GM08714 (cell line): ENCODE data around the gene LYRM1.
"Not testable (repeated sequence)": the region's sequence is repeated elsewhere in the genome, so short reads cannot be mapped to it uniquely, and the experiment has no call there.

ENCODE experiments used
- H3K4me3 ChIP-seq: fragments of 200-500 bp; sonication (Bioruptor generic); 2 replicates; pipeline ENCODE4 v1.5.1; 2014; ENCODE audit warnings: mild to moderate bottlenecking, low read length, inconsistent platforms
- ZNF274 ChIP-seq: IDR thresholded peaks from 2 replicates; pipeline ENCODE4 v1.6.1; 2012; ENCODE audit warnings: mild to moderate bottlenecking, low read depth, low read length

Gene LYRM1

DNA sequence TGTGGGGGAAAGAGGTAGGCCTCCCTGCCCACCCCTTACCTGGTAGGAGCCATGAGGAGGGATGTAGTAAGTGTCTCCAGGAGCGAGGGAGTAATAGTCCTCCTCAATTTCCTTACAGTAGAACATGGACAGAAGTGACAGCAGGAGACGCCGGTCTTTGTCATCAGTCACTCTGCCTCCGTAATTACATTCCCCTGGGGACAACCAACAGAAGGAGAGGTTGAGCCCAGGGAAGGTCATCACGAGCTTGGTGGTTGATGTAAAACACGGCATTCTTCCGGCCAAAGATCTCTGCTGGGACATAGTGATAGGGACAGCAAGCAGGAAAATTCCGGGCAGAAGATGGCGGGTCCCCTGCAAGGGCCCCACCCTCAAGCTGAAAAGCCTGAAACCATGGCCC, 47.9 kb downstream of the LYRM1 start:
- H3K4me3 ChIP-seq = no peak overlapping the region
- no peak for TF ChIP-seq ZNF274

DNA sequence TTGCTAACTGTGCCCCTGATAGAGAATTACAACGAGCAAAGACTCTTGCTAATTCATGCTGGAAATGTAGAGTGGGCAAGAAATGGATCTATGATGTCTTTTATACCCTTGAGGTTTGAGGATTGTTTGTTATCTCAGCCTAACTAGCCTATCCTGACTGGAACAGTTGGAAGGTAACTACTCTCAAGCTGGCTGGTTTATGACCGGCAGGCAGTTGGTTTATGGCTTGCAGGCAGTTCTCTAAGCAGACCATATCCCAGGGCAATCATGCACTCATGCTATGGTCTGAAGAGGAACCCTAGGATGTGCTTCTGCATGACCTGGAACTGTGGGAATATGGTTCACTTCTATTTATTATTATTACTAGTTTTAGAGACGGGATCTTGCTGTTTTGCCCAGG, 49.1 kb downstream of the LYRM1 start:
- no peak for TF ChIP-seq ZNF274
- H3K4me3 ChIP-seq = no peak overlapping the region

DNA sequence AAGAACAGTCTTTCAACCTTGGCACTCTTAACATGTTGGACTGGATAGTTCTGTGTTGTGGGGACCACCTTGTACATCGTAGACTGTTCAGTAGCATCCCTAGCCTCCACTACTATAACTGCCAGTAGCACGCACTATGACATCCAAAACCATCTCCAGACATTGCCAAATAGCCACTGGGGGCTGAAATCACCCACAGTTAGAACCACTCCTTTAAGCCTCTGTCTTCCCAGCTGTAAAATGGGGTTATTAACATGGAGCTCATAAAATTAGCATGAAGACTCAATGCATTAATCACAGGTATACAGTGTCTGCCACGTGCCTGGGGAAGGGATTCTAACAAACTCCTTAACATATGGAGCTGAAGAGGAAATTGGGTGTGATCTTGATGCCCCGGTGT, 49.7 kb downstream of the LYRM1 start:
- H3K4me3 ChIP-seq = no peak overlapping the region
- TF ChIP-seq ZNF274 = no peak

DNA sequence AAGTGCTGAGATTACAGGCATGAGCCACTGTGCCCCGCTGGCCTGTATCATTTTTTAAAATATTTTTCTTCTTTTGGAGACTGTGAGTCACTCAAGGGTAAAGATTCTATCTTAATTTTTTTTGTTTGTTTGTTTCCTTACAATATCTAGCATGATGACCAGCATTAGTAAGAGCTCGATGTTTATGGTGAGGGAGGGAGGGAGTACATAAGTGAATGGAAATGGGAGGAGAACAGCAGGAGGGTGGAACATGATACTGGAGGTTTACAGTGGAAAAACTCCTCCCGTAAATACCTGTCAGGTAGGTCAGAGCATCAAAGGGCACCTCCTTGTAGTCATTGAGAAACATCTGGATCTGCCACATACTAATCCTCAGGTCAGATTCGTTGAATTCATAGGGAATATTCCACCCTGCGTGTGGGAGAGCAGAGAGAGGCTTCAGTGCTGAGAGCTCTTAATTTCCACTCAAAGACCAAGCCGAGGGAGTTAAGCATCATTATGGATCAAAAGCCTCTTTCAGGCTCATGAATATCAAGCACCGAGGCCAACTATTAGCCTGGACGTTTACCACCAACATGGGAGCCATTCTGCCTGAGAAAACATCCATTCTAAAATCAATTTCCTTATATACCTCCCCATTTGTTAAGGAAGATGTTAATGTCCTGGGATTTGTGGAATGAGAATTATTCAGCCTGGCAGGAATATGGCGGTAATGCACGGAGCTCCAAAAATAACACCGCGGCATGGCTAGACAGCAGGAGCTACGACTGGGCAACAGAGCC, 51.8 kb downstream of the LYRM1 start:
- no peak for TF ChIP-seq ZNF274
- no peak overlapping the region for H3K4me3 ChIP-seq

DNA sequence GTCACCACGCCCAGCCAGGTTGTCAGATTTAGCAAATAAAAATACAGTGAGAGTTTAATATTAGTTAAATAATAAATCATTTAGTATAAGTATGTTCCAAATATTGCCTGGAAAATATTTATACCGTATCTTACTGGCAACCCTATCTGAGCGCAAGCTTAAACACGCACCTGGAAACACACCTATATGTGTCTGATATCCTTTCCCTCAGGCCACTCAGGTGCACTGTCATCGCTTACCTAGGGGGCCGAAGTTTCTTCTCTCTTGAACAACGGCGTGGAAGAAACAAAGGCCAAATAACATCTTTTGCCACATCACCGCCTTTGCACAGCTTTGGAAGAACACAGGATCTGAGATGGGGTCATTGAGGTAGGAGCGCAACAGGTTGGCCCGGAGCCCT, 54.0 kb downstream of the LYRM1 start:
- no peak for TF ChIP-seq ZNF274
- no peak overlapping the region for H3K4me3 ChIP-seq

DNA sequence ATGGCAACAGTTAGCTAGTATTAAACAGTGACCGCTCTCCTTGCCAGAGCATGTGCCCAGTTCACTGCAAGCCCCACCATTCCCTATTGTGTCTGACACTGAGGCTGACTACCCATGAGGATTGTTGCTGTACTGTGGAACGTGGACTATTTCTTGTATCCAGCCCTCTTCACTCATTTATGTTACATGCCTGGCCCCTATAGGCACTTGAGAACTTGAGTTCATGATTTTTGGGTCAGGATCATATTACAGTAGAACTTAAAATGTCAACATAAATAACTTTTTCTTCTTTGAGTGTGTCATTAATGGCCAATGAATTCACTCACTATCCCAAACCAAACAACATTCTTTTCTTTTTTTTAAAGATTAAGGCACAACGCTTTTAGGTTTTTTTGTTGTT, 55.7 kb downstream of the LYRM1 start:
- TF ChIP-seq ZNF274 = no peak
- no peak overlapping the region for H3K4me3 ChIP-seq

DNA sequence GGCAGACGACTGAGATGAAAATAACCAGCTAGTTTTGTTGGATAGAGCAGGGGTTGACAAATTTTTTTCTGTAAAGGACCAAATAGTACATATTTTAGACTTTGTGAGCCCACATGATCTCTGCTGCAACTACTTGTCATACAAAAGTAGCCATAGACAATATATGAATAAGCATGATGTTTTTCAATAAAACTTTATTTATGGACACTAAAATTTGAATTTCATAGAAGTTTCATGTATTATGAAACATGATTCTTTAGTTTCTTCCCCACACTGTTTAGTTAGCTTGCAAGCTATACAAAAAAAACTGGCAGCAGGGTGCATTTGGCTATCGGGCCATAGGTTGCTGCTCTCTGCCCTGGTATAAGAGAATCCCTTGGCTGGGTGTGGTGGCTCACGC, 56.6 kb downstream of the LYRM1 start:
- H3K4me3 ChIP-seq = no peak overlapping the region
- no peak for TF ChIP-seq ZNF274

DNA sequence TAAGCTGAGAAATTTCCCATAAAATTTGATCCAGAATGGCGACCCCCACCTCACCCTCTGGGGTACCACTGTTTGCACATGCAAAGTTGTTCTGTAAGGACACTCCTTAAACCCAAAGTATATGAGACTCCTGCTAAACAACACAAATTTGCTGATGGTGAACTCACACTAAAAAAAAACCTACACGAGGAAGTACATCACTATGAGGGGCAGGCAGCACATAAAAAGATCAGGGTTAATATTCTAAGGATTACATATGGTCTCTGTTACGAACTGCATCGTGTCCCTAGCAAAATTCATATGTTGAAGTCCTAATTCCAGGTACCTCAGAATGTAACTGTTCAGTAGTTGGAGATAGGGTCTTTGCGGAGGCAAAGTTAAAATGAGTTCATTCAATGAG, 60.3 kb downstream of the LYRM1 start:
- H3K4me3 ChIP-seq = no peak overlapping the region
- TF ChIP-seq ZNF274 = no peak

DNA sequence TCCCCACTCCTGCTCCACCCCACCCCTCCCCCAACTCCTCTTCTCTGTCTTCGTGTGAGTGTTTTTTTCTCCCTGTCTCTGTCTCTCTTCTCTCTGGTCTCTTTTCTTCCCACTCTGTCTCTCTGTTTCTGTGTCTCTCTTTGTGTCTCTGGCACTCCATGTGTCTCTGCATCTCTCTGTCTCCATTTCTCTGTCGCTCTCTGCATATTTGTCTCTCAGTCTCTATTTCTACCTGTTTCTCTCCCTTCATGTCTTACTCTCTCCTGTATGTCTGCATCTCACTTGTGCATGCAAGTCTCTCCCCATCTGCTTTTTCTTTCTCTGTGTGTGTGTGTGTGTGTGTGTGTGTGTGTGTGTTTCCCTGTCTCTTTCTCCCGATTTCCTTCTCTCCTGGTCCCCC, 68.2 kb downstream of the LYRM1 start:
- no peak overlapping the region for H3K4me3 ChIP-seq
- no peak for TF ChIP-seq ZNF274

DNA sequence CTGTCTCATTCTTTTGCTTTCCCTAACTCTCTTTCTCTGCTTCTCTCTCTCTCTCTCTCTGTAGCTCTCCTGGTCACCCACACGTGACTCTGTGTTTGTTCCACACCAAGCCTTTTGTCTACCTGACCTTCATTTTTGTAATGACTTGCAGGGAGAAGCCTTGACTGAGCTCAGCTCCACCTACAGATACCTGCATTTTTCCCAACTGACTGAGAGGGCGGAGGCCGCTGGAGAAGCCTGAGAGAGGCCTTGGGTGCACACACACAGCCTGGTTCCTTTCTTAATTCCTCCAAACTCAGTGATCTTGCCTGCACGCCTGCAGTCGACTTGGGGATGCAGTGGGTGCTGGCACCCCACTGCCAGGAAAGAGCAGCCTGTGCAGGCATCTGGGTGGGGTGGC, 68.8 kb downstream of the LYRM1 start:
- TF ChIP-seq ZNF274 = no peak
- no peak overlapping the region for H3K4me3 ChIP-seq

DNA sequence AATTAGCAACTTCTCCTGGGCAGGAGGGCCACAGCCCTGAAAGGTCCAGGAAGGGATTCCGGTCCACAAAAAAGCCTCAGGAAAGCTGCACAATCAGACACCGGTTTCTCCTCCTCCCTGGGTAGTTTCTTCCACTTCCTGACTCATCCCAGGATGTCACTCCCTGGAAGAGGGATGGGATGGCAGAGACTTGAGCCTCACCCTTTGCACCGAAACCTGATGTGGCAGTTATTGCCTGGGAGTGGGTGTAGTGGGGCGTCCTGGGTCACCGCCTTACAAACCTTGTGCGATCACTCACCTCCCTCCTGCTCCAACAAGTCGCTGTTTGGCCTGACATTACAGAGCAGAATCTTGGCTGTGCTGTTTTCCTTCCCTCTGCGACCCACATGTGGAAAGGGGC, 70.8 kb downstream of the LYRM1 start:
- no peak for TF ChIP-seq ZNF274
- H3K4me3 ChIP-seq = no peak overlapping the region

DNA sequence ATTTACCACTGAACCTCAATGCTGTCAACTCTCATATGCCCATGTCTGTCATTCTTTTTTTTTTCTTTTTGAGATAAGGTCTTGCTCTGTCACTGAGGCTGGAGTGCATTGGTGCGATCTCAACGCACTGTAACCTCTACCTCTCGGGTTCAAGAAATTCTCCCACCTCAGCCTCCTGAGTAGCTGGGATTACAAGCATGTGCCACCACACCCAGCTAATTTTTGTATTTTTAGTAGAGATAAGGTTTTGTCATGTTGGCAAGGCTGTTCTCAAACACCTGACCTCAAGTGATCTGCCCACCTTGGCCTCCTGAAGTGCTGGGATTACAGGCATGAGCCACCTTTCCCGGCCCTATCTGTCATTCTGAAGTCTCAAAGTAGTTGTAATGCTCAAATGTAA, 72.6 kb downstream of the LYRM1 start:
- not testable (repeated sequence) for H3K4me3 ChIP-seq
